Smooth muscle cell of the pulmonary artery (primary cell): Measurements from ENCODE around the gene MAIP1. TPM values are rescaled to one million over a fixed set of nuclear protein-coding genes. Genes with fewer than 3 reads are reported as not detected.

ENCODE experiments used
- total RNA-seq: library from RNA; depleted of rRNA; stranded (reverse); fragments of >200 nt; gene quantifications from 2 replicates; pipeline ENCODE4 v1.2.3, GENCODE V29; 2014

MAIP1 gene
- total RNA-seq: 19.8 and 20.3 TPM in 2 replicates

GRCh38 chr2:199955339-199956061, at the start of gene MAIP1, which contains the start of gene TYW5:
MAIP1 (plus strand) TSS chr2:199955582; CDS start chr2:199955799, 217 bp downstream.
TYW5 (minus strand) TSS chr2:199955491; CDS start chr2:199955470, 21 bp downstream.

GRCh38 chr2:199911052-199911876, 44.1 kb upstream of the MAIP1 start, which contains the start of gene C2orf69:
C2orf69 (plus strand) TSS chr2:199911293; CDS start chr2:199911439, 146 bp downstream.

Other genes with a start within 250 kb of the MAIP1 start
- gene FTCDNL1, start 104.4 kb upstream of the MAIP1 start, total RNA-seq: 0.59 and 1.4 TPM in 2 replicates
- 10.8 and 11.5 TPM in 2 replicates for gene C2orf69, start 44.3 kb upstream of the MAIP1 start, total RNA-seq
- 6.4 and 7.7 TPM in 2 replicates for gene TYW5, start 91 bp upstream of the MAIP1 start, total RNA-seq